GM12864 (cell line): ENCODE data around the gene VGLL4.

ENCODE experiments used
- DNase-seq: peaks from one replicate; pipeline ENCODE4 v3.0.0-alpha.2; 2011; ENCODE audit warnings: low read depth
- H3K4me3 ChIP-seq: 2 replicates; pipeline ENCODE4 v1.5.1; 2011; ENCODE audit warnings: mild to moderate bottlenecking, low read depth, low read length, control low read depth
- CTCF ChIP-seq: IDR thresholded peaks from 2 replicates; pipeline ENCODE4 v1.5.1; 2011; ENCODE audit warnings: low read depth, mild to moderate bottlenecking, moderate library complexity, low read length, control low read depth, inconsistent platforms; ENCODE audit errors: missing control alignments

VGLL4 gene

GRCh38 chr3:11556851-11557644 lies 86.7 kb downstream of the VGLL4 start:
- no peak for DNase-seq
- no peak overlapping the region for H3K4me3 ChIP-seq
- TF ChIP-seq CTCF = no peak

GRCh38 chr3:11555881-11556633 lies 87.7 kb downstream of the VGLL4 start:
- no peak overlapping the region for H3K4me3 ChIP-seq
- DNase-seq = no peak
- no peak for TF ChIP-seq CTCF

DNA sequence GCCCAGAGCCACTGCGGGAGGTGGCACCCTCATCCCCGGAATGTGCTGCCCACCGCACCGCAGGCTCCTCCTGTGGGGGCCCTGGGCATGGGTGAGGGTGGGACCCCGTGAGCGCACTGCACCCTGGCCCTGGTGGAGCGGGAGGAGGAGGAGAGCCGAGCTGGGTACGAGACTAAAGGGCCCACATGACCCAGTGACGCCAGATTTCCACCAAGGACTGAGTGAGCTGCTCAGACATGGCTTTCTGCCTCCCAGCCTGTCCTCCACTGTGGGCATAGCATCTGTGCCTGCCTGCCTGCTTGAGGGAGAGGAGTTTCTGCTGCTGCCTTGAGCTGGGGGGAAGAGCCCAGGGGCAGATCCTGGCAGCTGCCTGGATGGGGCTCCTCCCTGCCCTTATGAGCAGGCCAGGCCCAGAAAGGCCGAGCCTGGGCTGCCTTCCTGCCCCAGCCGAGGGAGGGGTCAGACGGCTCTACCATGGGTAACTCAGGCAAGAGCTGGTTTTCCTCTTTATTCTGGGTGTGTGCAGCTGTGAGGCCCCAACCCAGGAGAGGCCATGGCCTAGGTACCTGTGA lies 88.4 kb downstream of the VGLL4 start:
- TF ChIP-seq CTCF = no peak
- DNase-seq = no peak
- no peak overlapping the region for H3K4me3 ChIP-seq

GRCh38 chr3:11554666-11555065 lies 89.0 kb downstream of the VGLL4 start:
- no peak for DNase-seq
- no peak for TF ChIP-seq CTCF
- no peak overlapping the region for H3K4me3 ChIP-seq

DNA sequence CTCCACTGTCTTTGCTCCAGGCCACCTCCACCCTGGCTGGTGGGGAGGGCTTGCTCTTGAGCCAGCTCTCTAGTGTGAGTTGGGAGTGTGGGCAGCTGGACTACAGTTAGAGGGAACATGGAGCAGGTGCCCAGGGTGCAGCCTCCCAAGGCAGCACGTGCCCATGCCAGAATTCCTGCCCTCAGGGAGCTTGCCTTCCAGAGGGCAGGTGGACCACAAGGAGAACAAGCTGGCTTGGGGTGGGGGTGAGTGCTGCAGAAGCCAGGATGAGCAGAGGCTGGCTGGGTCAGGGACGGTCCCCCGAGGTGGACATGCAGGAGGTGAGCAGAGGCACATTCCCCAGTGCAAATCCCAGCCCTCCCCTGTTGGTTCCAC lies 89.5 kb downstream of the VGLL4 start:
- DNase-seq = no peak
- TF ChIP-seq CTCF = no peak
- no peak overlapping the region for H3K4me3 ChIP-seq

DNA sequence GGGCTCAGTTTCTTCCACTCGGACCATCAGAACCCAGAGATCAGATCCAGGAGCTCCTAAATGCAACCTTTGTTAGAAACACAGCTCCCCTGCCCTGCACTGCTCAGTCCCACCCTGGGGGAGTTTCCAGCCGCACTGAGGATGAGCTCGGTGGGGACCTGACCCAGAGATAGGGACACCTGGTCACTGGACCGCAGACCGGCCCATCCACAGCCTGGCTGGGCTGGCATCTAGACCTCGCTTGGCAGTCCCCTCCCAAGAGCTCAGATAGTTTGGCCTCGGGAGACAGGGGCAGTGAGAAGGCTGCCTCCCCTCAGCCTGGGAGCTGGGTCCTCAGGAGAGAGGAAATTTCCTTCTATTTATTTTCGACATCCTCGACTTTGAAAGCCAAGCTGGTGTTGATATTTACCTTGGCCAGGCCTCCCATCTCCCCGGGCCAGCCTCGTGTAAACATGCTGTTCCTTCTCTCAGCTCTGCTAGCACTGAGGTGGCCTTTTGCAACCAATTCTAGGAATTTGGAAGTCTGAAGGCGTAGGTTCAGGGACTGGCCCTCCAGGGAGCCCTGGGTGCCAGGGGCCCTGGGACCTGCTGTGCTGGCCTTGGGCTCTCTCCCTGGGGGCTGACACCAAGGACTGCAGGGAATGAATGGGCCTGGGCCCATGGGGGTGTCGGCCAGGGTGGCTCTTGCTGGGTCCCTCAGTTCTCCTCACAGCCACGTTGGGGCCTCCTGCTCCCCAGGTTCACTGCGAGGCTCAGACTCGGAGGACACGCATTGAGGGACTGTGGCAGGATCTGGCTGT lies 90.1 kb downstream of the VGLL4 start:
- TF ChIP-seq CTCF = no peak
- H3K4me3 ChIP-seq = no peak overlapping the region
- no peak for DNase-seq
